GM19043 (cell line): ENCODE data around the gene TRPM3.

Experiments used
- ATAC-seq: cut with Tn5 transposase; IDR thresholded peaks from one replicate; pipeline ENCODE4 v1.9.1; 2021; ENCODE audit warnings: low read depth; ENCODE audit not compliant: unreplicated experiment

TRPM3 gene

DNA sequence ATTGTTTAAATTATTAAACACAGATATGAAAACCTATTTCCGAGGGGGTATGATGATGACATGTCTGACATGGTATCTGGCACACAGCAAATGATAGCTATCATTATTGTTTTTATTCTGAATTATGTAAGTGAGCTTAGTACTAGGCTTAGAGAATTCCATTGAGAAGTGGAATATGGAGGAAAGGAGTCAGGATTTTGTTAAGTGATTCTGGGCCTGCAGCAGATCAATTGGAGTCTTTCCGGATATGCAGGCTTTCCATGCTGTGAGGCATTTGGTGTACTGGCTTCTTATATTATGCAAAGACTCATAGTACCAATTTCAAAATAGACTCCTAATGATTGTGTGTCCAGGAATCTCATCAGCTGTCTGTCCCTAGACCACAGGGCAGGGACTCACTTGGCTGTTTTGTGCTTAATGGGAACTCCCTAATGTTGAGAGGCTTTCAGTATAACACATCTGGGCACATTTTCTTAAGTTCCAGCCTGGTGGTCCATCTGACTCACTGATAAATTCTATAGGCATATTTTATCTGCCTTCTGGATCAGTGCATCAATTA, 527.0 kb downstream of the TRPM3 start:
- ATAC-seq: no peak

DNA sequence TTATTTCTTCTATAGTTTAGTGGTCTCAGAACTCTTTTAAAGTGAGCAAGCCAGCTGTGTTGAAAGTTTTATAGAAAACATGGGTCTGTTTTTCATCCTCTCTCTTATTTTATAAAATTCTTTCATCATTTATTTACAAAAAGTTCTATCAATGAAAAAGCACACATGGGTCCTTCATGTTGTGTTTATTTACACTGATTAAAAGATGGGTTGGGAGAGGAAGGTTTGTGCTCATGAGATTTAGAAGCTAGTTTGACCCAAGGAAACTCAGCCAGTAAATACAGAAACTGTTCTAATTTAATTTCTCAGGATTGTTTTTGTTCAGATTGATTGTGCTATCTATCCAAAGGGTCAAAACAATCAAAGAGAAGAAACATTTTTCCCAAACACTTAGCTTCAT, 528.2 kb downstream of the TRPM3 start:
- ATAC-seq: no peak

DNA sequence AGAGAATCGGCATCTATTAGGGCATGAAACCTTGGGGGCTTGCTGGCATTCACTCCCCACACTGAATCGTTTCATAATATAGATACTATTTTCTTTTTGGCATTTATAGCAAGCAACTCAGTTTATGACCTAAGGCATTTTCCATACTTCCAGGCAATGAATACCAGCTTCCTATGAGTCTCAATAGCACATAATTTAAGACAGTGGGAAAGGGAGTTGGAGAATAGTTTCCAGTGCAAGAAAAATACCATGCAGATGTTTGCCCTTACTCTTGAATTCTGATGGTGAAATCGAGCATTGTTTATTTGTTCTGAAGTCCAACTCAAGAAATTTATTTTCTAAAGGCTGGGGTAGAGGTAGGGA, 531.1 kb downstream of the TRPM3 start:
- ATAC-seq: no peak

DNA sequence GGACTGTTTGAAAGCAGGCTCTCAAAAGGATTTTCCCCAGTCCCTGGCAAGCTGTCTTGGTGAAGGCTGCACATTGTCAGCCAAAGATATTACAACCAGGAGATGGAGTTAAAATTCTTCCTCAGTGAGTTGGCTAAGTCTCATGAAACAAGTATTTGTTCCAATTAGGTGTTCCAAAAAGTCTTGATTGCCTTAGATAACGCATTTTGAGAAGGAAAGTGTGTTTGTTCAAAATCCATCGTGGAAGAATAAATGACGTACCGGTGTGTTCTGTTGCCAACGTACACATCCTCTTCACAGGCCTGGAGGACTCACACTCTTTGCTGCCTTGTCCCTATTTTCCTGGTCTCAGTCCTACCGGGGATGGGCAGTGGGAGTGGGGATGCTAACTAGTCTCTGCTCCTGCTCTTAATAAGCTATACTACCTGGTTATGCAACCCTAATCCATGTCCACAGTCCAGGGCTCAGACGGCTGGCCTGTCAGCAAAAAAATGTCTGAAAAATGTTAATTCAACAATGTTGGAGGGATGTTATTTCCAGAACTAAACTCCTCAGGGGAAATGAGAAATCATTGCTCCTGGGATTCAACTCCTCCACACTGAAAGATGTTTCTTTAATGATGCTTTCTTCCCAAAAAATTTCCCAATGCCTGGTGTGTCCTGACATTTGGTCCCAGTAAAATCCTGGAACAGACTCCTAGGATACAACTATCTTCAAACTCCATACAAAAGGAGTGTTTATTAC, 531.7 kb downstream of the TRPM3 start:
- ATAC-seq: no peak

DNA sequence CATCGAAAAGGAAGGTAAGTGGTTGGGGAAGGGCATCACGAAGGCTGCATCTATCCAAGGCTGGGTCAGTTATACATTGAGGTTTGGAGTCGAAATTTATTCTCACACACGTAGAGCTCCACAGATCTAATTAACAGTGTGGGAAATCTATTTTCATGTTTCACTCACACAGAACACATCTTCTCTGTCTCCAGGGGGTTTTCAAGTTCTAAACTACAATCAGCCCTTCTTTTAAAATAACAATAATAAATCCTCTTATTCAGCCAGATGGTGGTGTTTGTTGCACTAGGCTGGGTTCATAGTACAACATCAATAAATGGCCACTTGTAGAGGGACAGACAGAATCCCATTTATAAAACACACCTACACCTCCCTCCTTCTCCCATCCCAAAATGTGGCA, 532.4 kb downstream of the TRPM3 start:
- no peak for ATAC-seq

GRCh38 chr9:70588381-70588780, 533.0 kb downstream of the TRPM3 start:
- ATAC-seq: no peak

DNA sequence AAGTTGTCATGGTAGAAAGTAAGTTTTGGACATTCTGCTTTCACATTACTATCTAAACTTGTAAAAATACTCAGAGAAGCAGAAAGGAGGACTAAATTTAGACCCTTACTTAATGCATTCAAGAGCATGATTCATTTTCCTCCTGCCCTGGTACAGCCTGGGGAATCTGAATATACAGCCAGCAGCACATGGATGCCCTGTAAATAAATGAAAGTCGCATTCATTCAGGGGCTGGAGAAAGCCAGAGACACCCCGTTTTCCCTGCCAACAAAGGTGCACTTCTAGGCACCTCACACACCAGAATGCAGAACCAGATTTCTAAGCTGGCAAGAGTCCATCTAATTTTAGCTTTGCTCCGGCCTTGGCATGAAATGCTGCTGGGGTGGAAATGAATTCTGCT, 534.2 kb downstream of the TRPM3 start:
- ATAC-seq: no peak

DNA sequence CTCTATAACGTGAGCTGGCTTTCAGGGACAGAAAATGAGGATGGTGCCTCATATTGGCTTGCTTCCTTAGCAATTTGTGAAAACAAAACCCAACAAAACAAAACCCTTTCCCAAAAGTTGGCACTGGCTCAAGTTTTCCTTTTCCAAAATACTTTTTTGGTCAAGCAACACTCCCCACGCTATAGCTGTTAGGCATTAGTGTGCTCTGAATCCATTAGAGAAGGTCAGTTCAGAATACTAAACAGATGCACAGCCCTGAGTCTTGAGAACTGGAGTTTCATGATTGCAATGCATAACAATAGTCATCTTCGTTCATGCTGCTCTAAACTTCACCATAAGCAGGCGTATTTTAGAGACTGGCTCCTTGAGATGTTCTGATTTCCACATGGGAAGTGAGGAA, 534.9 kb downstream of the TRPM3 start:
- no peak for ATAC-seq

DNA sequence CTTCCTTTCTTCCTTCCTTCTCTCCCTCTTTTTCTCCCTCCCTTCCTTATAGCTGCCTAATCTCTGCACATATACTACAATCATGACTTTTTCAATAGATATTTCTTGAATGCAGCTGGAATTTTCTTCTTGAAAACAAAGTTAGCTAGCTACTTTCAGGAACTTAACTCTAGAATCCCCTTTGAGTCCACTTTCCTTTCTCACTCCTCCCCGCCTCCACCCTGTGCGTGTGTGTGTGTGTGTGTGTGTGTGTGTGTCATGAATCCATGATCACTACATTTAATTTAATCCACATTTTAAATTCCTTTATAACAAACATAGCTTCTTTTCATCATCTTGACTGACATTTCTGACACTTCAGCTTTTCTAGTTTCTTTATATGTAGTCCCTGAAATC, 539.5 kb downstream of the TRPM3 start:
- no peak for ATAC-seq

DNA sequence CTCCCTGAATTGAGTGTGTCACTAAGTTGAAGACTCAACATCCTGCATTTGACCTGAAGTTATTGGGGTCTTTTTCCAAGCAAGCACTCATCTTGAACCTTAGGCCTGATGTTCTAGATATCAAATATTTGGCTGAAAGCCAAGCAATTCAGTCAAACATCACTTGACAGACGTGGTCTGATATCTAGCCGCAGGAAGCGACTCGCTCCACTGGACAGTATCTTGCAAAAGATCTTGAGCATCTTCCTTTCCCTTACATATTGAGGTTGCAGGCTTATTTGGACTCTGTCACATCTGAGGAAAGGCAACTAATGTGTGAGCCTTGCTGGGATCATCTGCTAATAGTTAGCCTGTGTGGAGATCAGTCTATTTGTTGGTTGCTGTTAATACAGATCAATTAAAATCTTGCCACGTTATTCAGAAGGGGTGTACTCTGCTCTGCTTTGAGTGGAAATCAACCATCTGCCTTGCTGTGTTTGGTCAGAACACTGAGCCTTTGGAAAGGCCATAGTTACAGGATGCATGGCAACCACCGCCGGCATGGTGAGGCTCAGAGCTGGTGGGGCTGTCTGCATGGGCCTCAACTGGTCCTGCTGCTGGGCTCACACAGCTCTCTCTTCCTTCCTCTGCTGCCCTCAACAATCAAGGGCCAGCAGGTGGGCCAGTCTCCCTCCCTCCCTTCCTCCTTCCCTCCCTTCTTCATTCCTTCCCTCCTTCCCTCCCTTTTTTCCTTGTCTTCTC, 540.0 kb downstream of the TRPM3 start:
- no peak for ATAC-seq

DNA sequence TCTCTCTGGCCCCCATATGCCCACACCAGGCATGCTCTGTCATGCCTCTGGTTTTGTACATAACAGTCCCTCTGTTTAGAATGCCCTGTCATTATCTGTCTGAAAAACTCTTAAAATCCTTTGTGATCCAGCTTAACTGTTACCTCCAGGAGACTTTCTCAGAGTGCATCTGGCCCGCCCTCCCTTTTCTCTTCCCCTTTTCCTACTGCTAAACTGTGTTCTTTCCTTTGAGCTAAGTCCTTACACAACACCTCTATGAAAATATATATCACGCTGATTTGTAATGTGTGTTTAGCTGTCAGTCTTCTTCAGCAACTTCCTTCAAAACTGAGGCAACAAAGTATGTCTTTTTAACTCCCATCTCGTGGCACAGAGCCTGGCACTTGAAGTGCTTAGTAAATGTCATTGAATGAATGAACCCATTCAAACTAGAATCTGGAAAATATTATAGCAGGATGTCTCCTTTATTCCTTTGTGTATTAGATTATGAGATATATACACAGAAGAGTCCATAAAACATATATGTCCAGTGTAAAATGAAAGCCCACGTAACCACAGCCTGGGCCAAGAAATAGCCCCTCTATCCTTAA, 540.7 kb downstream of the TRPM3 start:
- no peak for ATAC-seq

DNA sequence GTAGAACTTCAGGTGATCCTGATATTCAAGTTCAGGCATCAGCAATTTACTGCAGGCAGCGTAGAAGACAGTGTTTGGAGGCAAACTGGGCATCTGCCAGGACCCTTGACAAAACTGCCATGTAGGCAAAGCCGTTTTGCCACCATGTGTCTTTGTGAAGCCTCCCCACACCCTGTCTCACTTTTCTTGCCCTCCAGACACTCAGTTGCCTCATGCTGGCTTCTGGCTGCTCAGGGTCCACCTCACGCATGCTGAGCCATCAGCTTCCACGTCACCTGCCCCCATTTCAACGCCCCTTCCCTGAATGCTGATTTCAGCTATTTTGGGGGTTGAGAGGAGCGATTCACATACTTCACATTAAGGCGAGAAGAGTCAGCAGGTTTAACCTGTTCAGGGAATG, 541.7 kb downstream of the TRPM3 start:
- ATAC-seq: no peak

DNA sequence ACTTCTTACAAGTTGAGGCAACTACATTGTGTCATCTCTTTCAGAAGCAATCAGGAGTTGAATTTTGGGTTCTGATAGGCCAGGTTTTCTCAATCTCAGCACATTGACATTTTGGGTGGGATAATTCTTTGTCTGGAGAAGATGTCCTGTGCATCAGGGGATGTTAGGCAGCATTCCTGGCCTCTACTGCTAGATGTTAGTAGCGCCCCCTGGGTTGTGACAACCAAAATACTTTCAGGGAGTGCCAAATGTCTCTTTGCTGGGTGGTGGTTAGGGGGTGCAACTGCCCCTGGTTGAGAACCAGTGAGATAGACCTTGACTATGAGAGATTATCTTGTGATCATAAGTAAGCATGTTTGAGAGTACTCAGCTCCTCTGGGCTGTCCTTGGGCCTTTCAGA, 542.7 kb downstream of the TRPM3 start:
- ATAC-seq: no peak

DNA sequence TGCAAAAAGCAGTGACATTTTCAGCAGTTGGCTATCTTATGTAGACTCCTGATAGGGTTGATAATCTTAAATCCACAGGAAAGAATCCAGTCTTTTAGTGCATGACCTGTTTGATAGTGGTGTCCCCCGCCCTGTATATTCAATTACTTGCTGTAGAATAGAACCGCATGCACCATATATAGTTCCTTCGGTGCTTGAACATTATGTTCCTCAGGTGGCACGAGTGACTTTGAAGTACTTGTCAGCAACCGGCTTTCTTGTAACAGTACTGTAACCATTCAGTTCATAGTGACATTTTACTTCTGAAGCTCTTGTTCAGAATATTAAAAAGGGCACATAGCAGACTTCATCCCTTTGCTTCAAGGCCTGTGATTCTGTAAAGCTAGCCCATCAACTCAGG, 543.8 kb downstream of the TRPM3 start:
- no peak for ATAC-seq

DNA sequence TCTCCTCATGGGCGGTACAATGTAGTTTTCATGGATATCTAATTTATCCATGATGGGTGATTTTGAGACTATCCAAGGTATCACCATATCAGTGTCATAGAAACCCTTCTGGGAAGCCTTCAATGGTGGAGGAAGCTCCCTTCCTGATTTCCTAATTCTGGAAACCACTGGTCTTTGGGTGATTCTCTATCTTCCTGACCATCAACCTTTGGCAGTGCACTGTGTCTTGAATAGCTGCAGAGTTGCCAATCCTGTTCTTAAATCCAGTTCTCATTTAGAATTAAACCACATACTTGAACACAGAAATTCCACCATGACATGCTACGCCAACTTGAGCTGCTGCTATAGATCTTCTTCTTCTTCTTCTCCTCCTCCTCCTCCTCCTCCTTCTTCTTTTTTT, 545.3 kb downstream of the TRPM3 start:
- no peak for ATAC-seq

GRCh38 chr9:70574151-70574837, 547.1 kb downstream of the TRPM3 start:
- ATAC-seq: no peak

DNA sequence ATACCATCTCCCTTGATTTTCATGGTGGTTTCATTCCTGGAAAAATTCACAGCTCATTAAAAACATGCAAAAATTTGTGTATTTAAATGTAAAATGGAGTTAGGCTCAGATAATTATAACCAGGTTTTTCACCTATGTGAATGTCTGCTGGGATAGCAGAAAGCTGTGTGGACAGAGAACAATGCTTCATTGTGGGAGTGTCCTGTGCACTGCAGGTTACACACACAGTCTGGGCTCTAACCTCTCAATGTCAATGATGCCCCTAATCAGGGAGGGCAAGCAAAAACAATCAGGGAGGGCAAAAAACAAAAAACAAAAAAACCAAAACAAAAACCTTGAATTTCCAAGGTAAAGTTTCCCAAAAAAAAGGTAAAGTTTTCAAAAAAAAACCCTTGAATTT, 548.1 kb downstream of the TRPM3 start:
- no peak for ATAC-seq

DNA sequence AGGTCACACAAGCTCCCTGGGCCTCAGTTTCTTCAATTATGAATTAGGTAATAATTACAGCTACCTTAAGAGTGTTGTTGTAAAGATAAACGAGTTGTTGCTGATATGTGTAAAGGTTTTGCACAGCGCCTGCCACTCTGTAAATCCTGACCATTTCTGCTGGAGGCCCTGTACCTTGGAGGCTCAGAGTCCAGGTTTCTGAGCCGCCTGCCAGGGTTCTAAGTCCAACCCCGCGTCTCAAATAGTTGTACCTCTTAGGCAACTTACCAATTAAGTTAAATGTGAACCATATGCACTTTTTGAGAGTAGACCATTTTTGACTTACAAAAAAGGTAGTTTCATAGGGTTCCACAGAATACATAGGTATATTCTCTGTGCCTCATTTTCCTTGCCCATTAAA, 550.2 kb downstream of the TRPM3 start:
- ATAC-seq: no peak

- ATAC-seq: no peak
These were observed 551.6 kb downstream of the TRPM3 start for GRCh38 chr9:70569791-70570190.

GRCh38 chr9:70569070-70569772, 552.2 kb downstream of the TRPM3 start:
- no peak for ATAC-seq

GRCh38 chr9:70567511-70567910, 553.9 kb downstream of the TRPM3 start:
- no peak for ATAC-seq
